HCT116 (cell line): ENCODE measurements around the gene PTPRA. TPM values are rescaled to one million over a fixed set of nuclear protein-coding genes. Genes with fewer than 3 reads are reported as not detected.
"Not testable (repeated sequence)": the region's sequence is repeated elsewhere in the genome, so short reads cannot be mapped to it uniquely, and the experiment has no call there.

Source experiments
- ATAC-seq: fragments of 200-7000 bp; cut with Tn5 transposase; 2 replicates; pipeline ENCODE4 v1.9.1; 2020; ENCODE audit warnings: mild to moderate bottlenecking, moderate library complexity
- BruUV-seq: library from RNA; stranded (reverse); fragments of 400-500 nt; replicated peaks from 2 replicates; lab custom pipeline; 2021; lab: Mats Ljungman, UMichigan
- CTCF ChIA-PET: fragments of 300-600 bp; sonication (Branson Sonifier 250); formaldehyde crosslinking; loops from one replicate; lab custom pipeline; 2021; ENCODE audit warnings: antibody characterized with exemption; lab: Charles Lee
- POLR2A ChIA-PET: fragments of 300-600, 350-600 bp; sonication (Branson Sonifier 250); formaldehyde crosslinking; loops from one replicate; lab custom pipeline; 2021; ENCODE audit warnings: antibody characterized with exemption; lab: Charles Lee
- RAD21 ChIA-PET, 2 experiments: fragments of 300-600 bp; sonication (Branson Sonifier 250); formaldehyde crosslinking; loops; one replicate each; lab custom pipeline; 2023; ENCODE audit warnings: low total read pairs in 2 of 2; ENCODE audit not compliant: uncharacterized antibody in 2 of 2, unreplicated experiment in 2 of 2, low non-redundant PET in 1 of 2; lab: Charles Lee
- DNase-seq: peaks from one replicate; pipeline ENCODE4 v3.0.0-alpha.2; 2010; ENCODE audit warnings: low read depth, low spot score
- H2AFZ ChIP-seq: fragments of 200-600 bp; shearing (Covaris generic), sonication (generic); 2 replicates; pipeline ENCODE4 v1.6.1; 2017; ENCODE audit warnings: low read depth, mixed run types, mixed read lengths, antibody characterized with exemption, low read length; ENCODE audit not compliant: poor library complexity, severe bottlenecking
- H3K27ac ChIP-seq: 2 replicates; pipeline ENCODE4 v1.5.1; 2012; ENCODE audit warnings: low read depth, low read length
- H3K27me3 ChIP-seq: fragments of 200-600 bp; sonication (generic); 2 replicates; pipeline ENCODE4 v1.6.1; 2016; ENCODE audit warnings: mixed run types, low read length, mixed read lengths; ENCODE audit not compliant: insufficient read depth
- H3K36me3 ChIP-seq, 2 experiments: fragments of 200-500 bp in 1 of 2; fragments of 200-600 bp in 1 of 2; sonication (Bioruptor generic) in 1 of 2; sonication (generic) in 1 of 2; 2 replicates each; pipeline versions ENCODE4 v1.5.1 to v1.6.1; 2014 to 2016; ENCODE audit warnings: low read length in 2 of 2, inconsistent platforms in 1 of 2, mixed read lengths in 1 of 2, mixed run types in 1 of 2; ENCODE audit not compliant: insufficient read depth in 2 of 2, control insufficient read depth in 1 of 2
- H3K4me1 ChIP-seq, 2 experiments: fragments of 200-600 bp in 1 of 2; sonication (generic) in 1 of 2; 2 replicates each; pipeline versions ENCODE4 v1.5.1 to v1.6.1; 2012 to 2017; ENCODE audit warnings: low read length in 2 of 2, inconsistent platforms in 1 of 2, mild to moderate bottlenecking in 1 of 2, mixed read lengths in 1 of 2, mixed run types in 1 of 2, moderate library complexity in 1 of 2; ENCODE audit not compliant: insufficient read depth in 2 of 2, control insufficient read depth in 1 of 2
- H3K4me2 ChIP-seq: fragments of 200-600 bp; sonication (generic); 2 replicates; pipeline ENCODE4 v1.6.1; 2017; ENCODE audit warnings: mixed run types, low read length, mixed read lengths
- H3K4me3 ChIP-seq, 2 experiments: fragments of 200-600 bp in 1 of 2; sonication (generic) in 1 of 2; replicated peaks in 1 of 2; 2 replicates each; pipeline ENCODE4 v1.5.1; 2011 to 2016; ENCODE audit warnings: low read length in 2 of 2, control low read depth in 1 of 2, low read depth in 1 of 2, mild to moderate bottlenecking in 1 of 2, mixed read lengths in 1 of 2, mixed run types in 1 of 2
- H3K79me2 ChIP-seq: fragments of 200-600 bp; sonication (generic); 2 replicates; pipeline ENCODE4 v1.6.1; 2017; ENCODE audit warnings: mild to moderate bottlenecking, mixed run types, low read length, moderate library complexity, mixed read lengths; ENCODE audit not compliant: insufficient read depth
- H3K9ac ChIP-seq: fragments of 200-600 bp; sonication (generic); 2 replicates; pipeline ENCODE4 v1.6.1; 2016; ENCODE audit warnings: low read length, mixed read lengths
- H3K9me2 ChIP-seq: fragments of 200-600 bp; sonication (generic), shearing (Covaris generic); 2 replicates; pipeline ENCODE4 v1.6.1; 2017; ENCODE audit warnings: mixed run types, mild to moderate bottlenecking, moderate library complexity; ENCODE audit not compliant: insufficient read depth
- H3K9me3 ChIP-seq, 2 experiments: fragments of 200-500 bp in 1 of 2; fragments of 200-600 bp in 1 of 2; sonication (Bioruptor generic) in 1 of 2; sonication (generic) in 1 of 2; 2 replicates each; pipeline ENCODE4 v1.6.1; 2014 to 2017; ENCODE audit warnings: low read length in 2 of 2, mixed read lengths in 2 of 2, inconsistent platforms in 1 of 2, low read depth in 1 of 2, mild to moderate bottlenecking in 1 of 2, mixed run types in 1 of 2, moderate library complexity in 1 of 2; ENCODE audit not compliant: control insufficient read depth in 1 of 2, insufficient read depth in 1 of 2
- H4K20me1 ChIP-seq: fragments of 200-600 bp; sonication (generic), shearing (Covaris generic); 2 replicates; pipeline ENCODE4 v1.6.1; 2017; ENCODE audit warnings: mixed run types, mild to moderate bottlenecking, moderate library complexity; ENCODE audit not compliant: insufficient read depth
- CBX3 ChIP-seq: IDR thresholded peaks from 2 replicates; pipeline ENCODE4 v1.6.1; 2012; ENCODE audit warnings: low read depth
- EZH2 ChIP-seq: fragments of 200-600 bp; sonication (generic); IDR thresholded peaks from 2 replicates; pipeline ENCODE4 v1.6.1; 2017; ENCODE audit warnings: antibody characterized with exemption, mixed run types
- POLR2A ChIP-seq: IDR thresholded peaks from 2 replicates; pipeline ENCODE4 v1.7.0; 2011; ENCODE audit warnings: borderline replicate concordance; ENCODE audit not compliant: insufficient read depth, insufficient read length; ENCODE audit errors: extremely low read depth
- REST ChIP-seq: IDR thresholded peaks from 2 replicates; pipeline ENCODE4 v1.6.1; 2012; ENCODE audit warnings: low read depth
- SIN3A ChIP-seq: IDR thresholded peaks from 2 replicates; pipeline ENCODE4 v1.6.1; 2012; ENCODE audit warnings: low read depth
- ZBTB33 ChIP-seq: IDR thresholded peaks from 2 replicates; pipeline ENCODE4 v1.6.1; 2011; ENCODE audit warnings: mild to moderate bottlenecking, low read length, moderate library complexity; ENCODE audit not compliant: insufficient replicate concordance; ENCODE audit errors: extremely low read depth
- intact Hi-C: fragments of 100-400 bp; cut with micrococcal nuclease; formaldehyde crosslinking; loops from 2 replicates; pipeline ENCODE4 v1.10.0; 2022
- total RNA-seq: library from RNA; stranded (reverse); gene quantifications from one replicate; pipeline ENCODE4 v1.2.1, GENCODE V29; 2021; ENCODE audit not compliant: unreplicated experiment
- TF ChIP-seq, protein P1 (sequence below): IDR thresholded peaks from 2 replicates; pipeline ENCODE4 v1.6.1; 2012

PTPRA gene
- total RNA-seq, 1 experiment from 2014 or later = 44.6 TPM

DNA sequence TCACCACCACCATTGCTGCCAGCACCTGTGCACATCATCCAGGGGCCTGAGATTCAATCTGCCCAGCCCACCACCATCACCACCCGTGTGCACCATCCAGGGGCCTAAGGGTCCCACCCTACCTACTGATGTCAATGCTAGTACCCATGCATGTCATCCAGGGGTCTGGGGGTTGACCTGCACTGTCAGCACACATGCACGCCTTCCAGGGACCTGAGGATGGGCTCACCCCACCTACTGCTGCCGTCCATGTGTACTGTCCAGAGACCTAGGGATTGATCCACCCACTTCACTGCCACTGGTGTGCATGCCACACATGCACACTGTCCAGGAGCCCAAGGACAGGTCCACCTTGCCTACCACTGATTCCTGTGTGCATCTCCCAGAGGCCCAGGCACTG lies 186.2 kb downstream of the PTPRA start (continued):
- TF ChIP-seq, protein P1, sequence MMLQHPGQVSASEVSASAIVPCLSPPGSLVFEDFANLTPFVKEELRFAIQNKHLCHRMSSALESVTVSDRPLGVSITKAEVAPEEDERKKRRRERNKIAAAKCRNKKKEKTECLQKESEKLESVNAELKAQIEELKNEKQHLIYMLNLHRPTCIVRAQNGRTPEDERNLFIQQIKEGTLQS = no peak
- TF ChIP-seq POLR2A (no peak), EZH2 (no peak), REST (no peak), ZBTB33 (no peak), SIN3A (no peak), CBX3 (no peak)

GRCh38 chr20:3064119-3064518 lies 190.8 kb downstream of the PTPRA start:
- CTCF ChIA-PET, H4K20me1 ChIP-seq, H3K4me2 ChIP-seq, H3K4me3 ChIP-seq, DNase-seq, H3K9ac ChIP-seq, H3K79me2 ChIP-seq, BruUV-seq, ATAC-seq, POLR2A ChIA-PET, H3K9me2 ChIP-seq, intact Hi-C loops, RAD21 ChIA-PET, H3K27me3 ChIP-seq, H2AFZ ChIP-seq, H3K9me3 ChIP-seq, H3K36me3 ChIP-seq, H3K27ac ChIP-seq: not testable (repeated sequence)
- peaks cover 7 to 11% of the 10 kb centered on the region in 2 experiments; a peak in 2 of 4 replicates for H3K4me1 ChIP-seq
